HEK293 (cell line): Measurements from ENCODE around the gene SPINK6.

Experiments used
- CTCF ChIA-PET: fragments of 350-600 bp; formaldehyde crosslinking; extraction: SDS; loops from one replicate; lab custom pipeline; 2021; ENCODE audit warnings: antibody characterized with exemption; lab: Yijun Ruan, JAX
- POLR2A ChIA-PET: fragments of 300-600 bp; formaldehyde crosslinking; extraction: SDS; loops from one replicate; lab custom pipeline; 2020; ENCODE audit warnings: antibody characterized with exemption, inconsistent platforms; lab: Yijun Ruan, JAX
- H3K27ac ChIP-seq: fragments of 200-500 bp; sonication (Bioruptor generic); 2 replicates; pipeline ENCODE4 v1.5.1; 2014; ENCODE audit warnings: low read depth, low read length, control low read depth, inconsistent platforms; ENCODE audit errors: extremely low read depth
- H3K36me3 ChIP-seq, 2 experiments: fragments of 200-500 bp in 1 of 2; sonication (Bioruptor generic) in 1 of 2; 1 replicate in 1 of 2; 2 replicates in 1 of 2; pipeline ENCODE4 v1.5.1; 2014 to 2017; ENCODE audit warnings: inconsistent platforms in 2 of 2, low read length in 2 of 2; ENCODE audit not compliant: control insufficient read depth in 2 of 2, insufficient read depth in 1 of 2
- H3K4me1 ChIP-seq: fragments of 200-500 bp; sonication (Bioruptor generic); 2 replicates; pipeline ENCODE4 v1.5.1; 2014; ENCODE audit warnings: mild to moderate bottlenecking, low read length, inconsistent platforms; ENCODE audit not compliant: control insufficient read depth, insufficient read depth
- H3K4me3 ChIP-seq: 2 replicates; pipeline ENCODE4 v1.5.1; 2011; ENCODE audit warnings: low read depth, mild to moderate bottlenecking, control low read depth, low read length, moderate library complexity
- H3K9me3 ChIP-seq: fragments of 200-500 bp; sonication (Bioruptor generic); 2 replicates; pipeline ENCODE4 v1.5.1; 2014; ENCODE audit warnings: low read depth, low read length, inconsistent platforms; ENCODE audit not compliant: control insufficient read depth, insufficient read depth
- BCL11B ChIP-seq: fragments of 450-650 bp; formaldehyde crosslinking; IDR thresholded peaks from 2 replicates; pipeline ENCODE4 v1.5.1; 2016; ENCODE audit warnings: low read depth, missing biosample characterization, missing genetic modification characterization
- GLIS2 ChIP-seq: fragments of 450-650 bp; formaldehyde crosslinking; IDR thresholded peaks from 2 replicates; pipeline ENCODE4 v1.5.1; 2016; ENCODE audit warnings: missing biosample characterization, missing genetic modification characterization
- MYNN ChIP-seq: fragments of 450-650 bp; formaldehyde crosslinking; IDR thresholded peaks from 2 replicates; pipeline ENCODE4 v1.5.1; 2016; ENCODE audit warnings: missing biosample characterization, missing genetic modification characterization, borderline replicate concordance
- RBAK ChIP-seq: fragments of 450-650 bp; formaldehyde crosslinking; IDR thresholded peaks from 2 replicates; pipeline ENCODE4 v1.5.1; 2016; ENCODE audit warnings: missing biosample characterization, missing genetic modification characterization
- YY2 ChIP-seq: fragments of 450-650 bp; formaldehyde crosslinking; IDR thresholded peaks from 2 replicates; pipeline ENCODE4 v1.5.1; 2016; ENCODE audit warnings: missing biosample characterization, missing genetic modification characterization
- ZBTB7A ChIP-seq: fragments of 450-650 bp; formaldehyde crosslinking; IDR thresholded peaks from 2 replicates; pipeline ENCODE4 v1.5.1; 2016; ENCODE audit warnings: low read depth, missing biosample characterization, missing genetic modification characterization
- ZFP37 ChIP-seq: fragments of 450-650 bp; formaldehyde crosslinking; IDR thresholded peaks from 2 replicates; pipeline ENCODE4 v1.5.1; 2016; ENCODE audit warnings: missing biosample characterization, missing genetic modification characterization
- ZNF324 ChIP-seq: fragments of 450-650 bp; formaldehyde crosslinking; IDR thresholded peaks from 2 replicates; pipeline ENCODE4 v1.5.1; 2016; ENCODE audit warnings: missing biosample characterization, missing genetic modification characterization
- ZNF548 ChIP-seq: fragments of 450-650 bp; formaldehyde crosslinking; IDR thresholded peaks from 2 replicates; pipeline ENCODE4 v1.5.1; 2016; ENCODE audit warnings: missing biosample characterization, missing genetic modification characterization
- ZNF549 ChIP-seq: fragments of 450-650 bp; IDR thresholded peaks from 2 replicates; pipeline ENCODE4 v1.5.1; 2018; ENCODE audit warnings: missing biosample characterization, missing genetic modification characterization, mild to moderate bottlenecking, inconsistent platforms, moderate library complexity
- ZNF596 ChIP-seq: fragments of 450-650 bp; IDR thresholded peaks from 2 replicates; pipeline ENCODE4 v1.5.0; 2018; ENCODE audit warnings: missing biosample characterization, mild to moderate bottlenecking, missing genetic modification characterization, moderate library complexity
- ZNF629 ChIP-seq: fragments of 450-650 bp; formaldehyde crosslinking; IDR thresholded peaks from 2 replicates; pipeline ENCODE4 v1.5.1; 2017; ENCODE audit warnings: missing biosample characterization, missing genetic modification characterization
- ZNF792 ChIP-seq: fragments of 450-650 bp; formaldehyde crosslinking; IDR thresholded peaks from 2 replicates; pipeline ENCODE4 v1.5.1; 2016; ENCODE audit warnings: missing biosample characterization, missing genetic modification characterization
- ZSCAN16 ChIP-seq: fragments of 450-650 bp; formaldehyde crosslinking; IDR thresholded peaks from 2 replicates; pipeline ENCODE4 v1.5.1; 2016; ENCODE audit warnings: missing biosample characterization, missing genetic modification characterization
- TF ChIP-seq, protein P1 (sequence below): fragments of 450-650 bp; formaldehyde crosslinking; IDR thresholded peaks from 2 replicates; pipeline ENCODE4 v1.5.1; 2016; ENCODE audit warnings: missing biosample characterization, missing genetic modification characterization
- TF ChIP-seq, protein P2 (sequence below): fragments of 450-650 bp; formaldehyde crosslinking; optimal IDR thresholded peaks from 2 replicates; pipeline ENCODE3; 2016; ENCODE audit warnings: missing biosample characterization, mild to moderate bottlenecking, missing genetic modification characterization
- TF ChIP-seq, protein P3 (sequence below): fragments of 450-650 bp; formaldehyde crosslinking; IDR thresholded peaks from 2 replicates; pipeline ENCODE4 v1.5.1; 2017; ENCODE audit warnings: missing biosample characterization, missing genetic modification characterization
- TF ChIP-seq, protein P4 (sequence below): fragments of 450-650 bp; formaldehyde crosslinking; IDR thresholded peaks from 2 replicates; pipeline ENCODE4 v1.5.1; 2017; ENCODE audit warnings: missing biosample characterization, missing genetic modification characterization

Gene SPINK6

DNA sequence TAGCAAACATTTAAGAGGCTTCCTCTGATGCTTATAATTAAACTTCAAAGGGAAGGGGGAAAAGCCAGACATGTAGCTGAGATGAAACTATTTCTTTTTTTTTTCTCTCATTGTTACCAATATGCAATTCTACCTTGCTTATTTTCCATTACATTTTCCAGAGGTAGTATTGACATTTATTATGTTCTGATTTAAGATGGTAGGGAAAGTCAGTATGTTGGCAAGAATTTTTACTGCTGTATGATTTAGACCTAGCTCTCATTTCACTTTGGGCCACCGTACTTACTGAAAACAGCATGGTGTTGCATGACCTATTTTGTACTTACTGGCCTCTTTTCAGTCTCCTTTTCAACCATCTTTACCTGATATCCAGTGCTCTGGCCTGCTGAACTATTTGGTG, 9.6 kb upstream of the SPINK6 start:
- no peaks in the 10 kb centered on the region for H3K9me3 ChIP-seq
- no peak overlapping the region for H3K27ac ChIP-seq
- POLR2A ChIA-PET: no interaction called here
- no peaks in the 10 kb centered on the region for H3K4me1 ChIP-seq
- TF ChIP-seq BCL11B (no peak), ZBTB7A (tag by site-specific recombination) (no peak), GLIS2 (tag by site-specific recombination) (no peak), ZFP37 (tag by site-specific recombination) (no peak), ZNF596 (no peak), ZNF324 (no peak), RBAK (tag by site-specific recombination) (no peak), YY2 (no peak)
- TF ChIP-seq, protein P1, sequence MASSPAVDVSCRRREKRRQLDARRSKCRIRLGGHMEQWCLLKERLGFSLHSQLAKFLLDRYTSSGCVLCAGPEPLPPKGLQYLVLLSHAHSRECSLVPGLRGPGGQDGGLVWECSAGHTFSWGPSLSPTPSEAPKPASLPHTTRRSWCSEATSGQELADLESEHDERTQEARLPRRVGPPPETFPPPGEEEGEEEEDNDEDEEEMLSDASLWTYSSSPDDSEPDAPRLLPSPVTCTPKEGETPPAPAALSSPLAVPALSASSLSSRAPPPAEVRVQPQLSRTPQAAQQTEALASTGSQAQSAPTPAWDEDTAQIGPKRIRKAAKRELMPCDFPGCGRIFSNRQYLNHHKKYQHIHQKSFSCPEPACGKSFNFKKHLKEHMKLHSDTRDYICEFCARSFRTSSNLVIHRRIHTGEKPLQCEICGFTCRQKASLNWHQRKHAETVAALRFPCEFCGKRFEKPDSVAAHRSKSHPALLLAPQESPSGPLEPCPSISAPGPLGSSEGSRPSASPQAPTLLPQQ (tag by site-specific recombination): no peak
- TF ChIP-seq, protein P2, sequence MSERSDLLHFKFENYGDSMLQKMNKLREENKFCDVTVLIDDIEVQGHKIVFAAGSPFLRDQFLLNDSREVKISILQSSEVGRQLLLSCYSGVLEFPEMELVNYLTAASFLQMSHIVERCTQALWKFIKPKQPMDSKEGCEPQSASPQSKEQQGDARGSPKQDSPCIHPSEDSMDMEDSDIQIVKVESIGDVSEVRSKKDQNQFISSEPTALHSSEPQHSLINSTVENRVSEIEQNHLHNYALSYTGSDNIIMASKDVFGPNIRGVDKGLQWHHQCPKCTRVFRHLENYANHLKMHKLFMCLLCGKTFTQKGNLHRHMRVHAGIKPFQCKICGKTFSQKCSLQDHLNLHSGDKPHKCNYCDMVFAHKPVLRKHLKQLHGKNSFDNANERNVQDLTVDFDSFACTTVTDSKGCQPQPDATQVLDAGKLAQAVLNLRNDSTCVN: no peak
- no peak overlapping the region for H3K4me3 ChIP-seq
- H3K36me3 ChIP-seq: no peaks in the 10 kb centered on the region
- CTCF ChIA-PET: no interaction called here

DNA sequence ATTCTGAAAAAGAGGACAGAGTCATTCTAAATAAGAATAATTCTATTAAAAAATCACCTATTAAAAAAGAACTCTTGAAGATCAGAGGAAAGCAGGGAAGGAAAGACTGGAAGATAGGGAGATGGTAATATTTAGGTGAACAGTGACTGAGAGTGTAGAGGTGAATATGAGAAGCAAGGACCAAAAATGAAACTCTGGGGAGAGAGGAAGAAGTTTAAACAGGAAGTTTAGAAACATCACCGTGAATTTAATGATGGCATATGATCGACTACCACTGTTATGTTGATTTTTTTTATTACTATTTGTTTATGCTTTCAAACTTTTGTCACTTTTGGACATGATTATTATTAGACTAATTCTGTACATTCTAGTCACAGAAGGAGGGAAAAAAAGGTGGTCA, 1.7 kb upstream of the SPINK6 start:
- POLR2A ChIA-PET: no interaction called here
- no peak overlapping the region for H3K27ac ChIP-seq
- no peak overlapping the region for H3K4me3 ChIP-seq
- H3K9me3 ChIP-seq: no peaks in the 10 kb centered on the region
- CTCF ChIA-PET: no interaction called here
- TF ChIP-seq ZNF629 (tag by site-specific recombination): no peak
- no peak for TF ChIP-seq ZSCAN16 (tag by site-specific recombination)
- TF ChIP-seq ZNF548 (tag by site-specific recombination): no peak
- TF ChIP-seq ZNF549: no peak
- TF ChIP-seq, protein P3, sequence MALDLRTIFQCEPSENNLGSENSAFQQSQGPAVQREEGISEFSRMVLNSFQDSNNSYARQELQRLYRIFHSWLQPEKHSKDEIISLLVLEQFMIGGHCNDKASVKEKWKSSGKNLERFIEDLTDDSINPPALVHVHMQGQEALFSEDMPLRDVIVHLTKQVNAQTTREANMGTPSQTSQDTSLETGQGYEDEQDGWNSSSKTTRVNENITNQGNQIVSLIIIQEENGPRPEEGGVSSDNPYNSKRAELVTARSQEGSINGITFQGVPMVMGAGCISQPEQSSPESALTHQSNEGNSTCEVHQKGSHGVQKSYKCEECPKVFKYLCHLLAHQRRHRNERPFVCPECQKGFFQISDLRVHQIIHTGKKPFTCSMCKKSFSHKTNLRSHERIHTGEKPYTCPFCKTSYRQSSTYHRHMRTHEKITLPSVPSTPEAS (tag by site-specific recombination): no peak
- TF ChIP-seq, protein P4, sequence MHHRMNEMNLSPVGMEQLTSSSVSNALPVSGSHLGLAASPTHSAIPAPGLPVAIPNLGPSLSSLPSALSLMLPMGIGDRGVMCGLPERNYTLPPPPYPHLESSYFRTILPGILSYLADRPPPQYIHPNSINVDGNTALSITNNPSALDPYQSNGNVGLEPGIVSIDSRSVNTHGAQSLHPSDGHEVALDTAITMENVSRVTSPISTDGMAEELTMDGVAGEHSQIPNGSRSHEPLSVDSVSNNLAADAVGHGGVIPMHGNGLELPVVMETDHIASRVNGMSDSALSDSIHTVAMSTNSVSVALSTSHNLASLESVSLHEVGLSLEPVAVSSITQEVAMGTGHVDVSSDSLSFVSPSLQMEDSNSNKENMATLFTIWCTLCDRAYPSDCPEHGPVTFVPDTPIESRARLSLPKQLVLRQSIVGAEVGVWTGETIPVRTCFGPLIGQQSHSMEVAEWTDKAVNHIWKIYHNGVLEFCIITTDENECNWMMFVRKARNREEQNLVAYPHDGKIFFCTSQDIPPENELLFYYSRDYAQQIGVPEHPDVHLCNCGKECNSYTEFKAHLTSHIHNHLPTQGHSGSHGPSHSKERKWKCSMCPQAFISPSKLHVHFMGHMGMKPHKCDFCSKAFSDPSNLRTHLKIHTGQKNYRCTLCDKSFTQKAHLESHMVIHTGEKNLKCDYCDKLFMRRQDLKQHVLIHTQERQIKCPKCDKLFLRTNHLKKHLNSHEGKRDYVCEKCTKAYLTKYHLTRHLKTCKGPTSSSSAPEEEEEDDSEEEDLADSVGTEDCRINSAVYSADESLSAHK (tag by site-specific recombination): no peak
- no peak for TF ChIP-seq ZNF792 (tag by site-specific recombination)
- no peak for TF ChIP-seq MYNN (tag by site-specific recombination)
- no peaks in the 10 kb centered on the region for H3K36me3 ChIP-seq
- H3K4me1 ChIP-seq: no peaks in the 10 kb centered on the region
